ENCODE data around the gene PLEK2. TPM values are rescaled to one million over a fixed set of nuclear protein-coding genes. Genes with fewer than 3 reads are reported as not detected.

Gene PLEK2
- total RNA-seq, 5 donors from 2014 or later (not counting 1 experiment from before 2014, with no cell fraction given), result 0.79 to 4.0 (median 3.5) TPM

DNA sequence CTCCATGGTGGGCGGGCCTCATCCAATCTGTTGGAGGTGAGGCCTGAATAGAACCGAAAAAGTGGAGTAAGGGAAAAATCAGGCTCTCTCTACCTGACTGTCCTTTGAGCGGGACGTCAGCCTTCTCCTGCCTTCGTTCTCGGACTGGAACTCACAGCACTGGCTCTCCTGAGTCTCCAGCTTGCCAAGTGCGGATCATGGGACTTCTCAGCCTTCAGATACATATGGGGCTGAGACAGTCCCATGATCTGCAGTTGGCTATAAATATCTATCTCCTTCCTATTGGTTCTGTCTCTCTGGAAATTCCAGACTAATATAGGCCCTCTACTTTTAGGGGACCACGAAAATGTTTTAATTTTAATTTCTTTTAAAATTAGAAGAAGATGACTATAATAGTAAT is 29.7 kb upstream of the PLEK2 start:
- Histone ChIP-seq H3K4me1 (ENCODE audit: control insufficient read depth in 1 of 2, extremely low read depth in 1 of 2, insufficient read depth in 2 of 2, low read length in 2 of 2) (no peaks in the 10 kb centered on the region), H3K27me3 (replicated peaks in 1 of 2; ENCODE audit: control insufficient read depth in 2 of 2, extremely low read depth in 1 of 2, insufficient read depth in 2 of 2, low read length in 1 of 2) (peaks cover 0 to 2% of the 10 kb centered on the region in 2 experiments), H3K9me3 (no peaks in the 10 kb centered on the region), H3K36me3 (ENCODE audit: control insufficient read depth in 2 of 2, extremely low read depth in 1 of 2, insufficient read depth in 1 of 2, low read length in 1 of 2) (no peaks in the 10 kb centered on the region), H3K27ac (ENCODE audit: low read length) (no peak overlapping the region), H3K4me3 (ENCODE audit: control insufficient read depth in 1 of 2, extremely low read depth in 1 of 2, low read length in 1 of 2) (no peak overlapping the region)
- Mint-ChIP-seq H3K27ac (no peak overlapping the region), H3K9me3 (no peaks in the 10 kb centered on the region), H3K4me1 (no peaks in the 10 kb centered on the region), H3K36me3 (no peaks in the 10 kb centered on the region), H3K4me3 (no peak overlapping the region), H3K27me3 (peaks cover 16 to 25% of the 10 kb centered on the region in 2 donors)
- 92% methylated on average over 6 of the region's 8 CpGs for WGBS (ENCODE audit: insufficient coverage)
- POLR2A ChIA-PET, result no interaction called here
- ATAC-seq (replicated peaks in 1 of 4), result no peak
- no peak for DNase-seq
- CTCF ChIA-PET, result interaction anchor here in 1 of 2 donors (0.6 kb wide), 1 partner anchor 171 kb away, joined by 3 read pairs; no protein-coding TSS in a partner anchor

DNA sequence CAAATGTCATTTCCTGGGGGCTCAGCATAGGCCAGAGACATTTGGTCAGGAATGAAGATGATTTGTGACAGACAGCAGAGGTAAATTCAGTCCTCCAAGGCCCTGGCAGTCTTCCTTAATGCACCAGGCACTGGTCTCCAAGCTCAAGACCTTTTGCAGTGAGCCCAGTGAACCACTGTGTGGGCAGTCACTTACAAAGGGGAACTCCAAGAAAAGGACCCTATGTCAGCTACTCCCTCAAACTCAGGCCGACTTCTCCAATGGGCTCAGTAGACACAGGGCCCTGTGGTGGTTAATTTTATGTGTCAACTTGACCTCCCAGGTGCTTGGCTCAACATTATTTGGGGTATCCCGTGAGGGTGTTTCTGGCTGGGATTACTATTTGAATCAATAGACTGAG is 29.3 kb upstream of the PLEK2 start:
- peaks cover 0 to 7% of the 10 kb centered on the region in 2 experiments for H3K27me3 ChIP-seq (replicated peaks in 1 of 2; ENCODE audit: control insufficient read depth in 2 of 2, extremely low read depth in 1 of 2, insufficient read depth in 2 of 2, low read length in 1 of 2)
- DNase-seq, result no peak
- no peaks in the 10 kb centered on the region for H3K36me3 ChIP-seq (ENCODE audit: control insufficient read depth in 2 of 2, extremely low read depth in 1 of 2, insufficient read depth in 1 of 2, low read length in 1 of 2)
- H3K27ac ChIP-seq (ENCODE audit: low read length), result no peak overlapping the region
- Mint-ChIP-seq H3K4me3 (no peak overlapping the region), H3K36me3 (no peaks in the 10 kb centered on the region), H3K9me3 (no peaks in the 10 kb centered on the region), H3K4me1 (no peaks in the 10 kb centered on the region), H3K27ac (no peak overlapping the region), H3K27me3 (peaks cover 16 to 25% of the 10 kb centered on the region in 2 donors)
- ChIA-PET CTCF (no interaction called here), POLR2A (no interaction called here)
- no peak for ATAC-seq (replicated peaks in 1 of 4)
- H3K4me1 ChIP-seq (ENCODE audit: control insufficient read depth in 1 of 2, extremely low read depth in 1 of 2, insufficient read depth in 2 of 2, low read length in 2 of 2), result no peaks in the 10 kb centered on the region
- WGBS (ENCODE audit: insufficient coverage), result 60% methylated on average over 1 of the region's 2 CpGs
- no peaks in the 10 kb centered on the region for H3K9me3 ChIP-seq
- H3K4me3 ChIP-seq (ENCODE audit: control insufficient read depth in 1 of 2, extremely low read depth in 1 of 2, low read length in 1 of 2), result no peak overlapping the region

DNA sequence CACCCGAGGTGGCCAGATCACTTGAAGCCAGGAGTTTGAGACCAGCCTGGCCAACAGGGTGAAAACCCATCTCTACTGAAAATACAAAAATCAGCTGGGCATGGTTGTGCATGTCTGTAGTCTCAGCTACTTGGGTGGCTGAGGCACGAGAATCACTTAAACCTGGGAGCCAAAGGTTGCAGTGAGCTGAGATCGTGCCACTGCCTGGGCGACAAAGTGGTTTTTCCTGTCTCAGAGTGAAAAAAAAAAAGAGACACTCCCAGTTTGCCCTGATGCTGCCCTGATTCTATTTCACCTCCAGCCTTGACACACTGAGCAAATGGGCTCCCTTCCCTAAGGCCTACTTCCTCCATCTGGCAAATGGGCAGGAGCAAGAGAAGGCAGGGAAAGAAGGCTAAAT is 28.5 kb upstream of the PLEK2 start:
- Mint-ChIP-seq H3K27ac (no peak overlapping the region), H3K4me3 (no peak overlapping the region), H3K9me3 (no peaks in the 10 kb centered on the region), H3K36me3 (no peaks in the 10 kb centered on the region), H3K27me3 (peaks cover 16 to 20% of the 10 kb centered on the region in 2 donors), H3K4me1 (no peaks in the 10 kb centered on the region)
- peaks cover 0 to 9% of the 10 kb centered on the region in 2 experiments for H3K27me3 ChIP-seq (replicated peaks in 1 of 2; ENCODE audit: control insufficient read depth in 2 of 2, extremely low read depth in 1 of 2, insufficient read depth in 2 of 2, low read length in 1 of 2)
- CTCF ChIA-PET, result no interaction called here
- ATAC-seq (replicated peaks in 1 of 4), result no peak
- no peak for DNase-seq
- H3K4me3 ChIP-seq (ENCODE audit: control insufficient read depth in 1 of 2, extremely low read depth in 1 of 2, low read length in 1 of 2), result no peak overlapping the region
- POLR2A ChIA-PET, result no interaction called here
- no peak overlapping the region for H3K27ac ChIP-seq (ENCODE audit: low read length)
- H3K4me1 ChIP-seq (ENCODE audit: control insufficient read depth in 1 of 2, extremely low read depth in 1 of 2, insufficient read depth in 2 of 2, low read length in 2 of 2), result no peaks in the 10 kb centered on the region
- 83% methylated on average over 3 of the region's 4 CpGs for WGBS (ENCODE audit: insufficient coverage)
- H3K36me3 ChIP-seq (ENCODE audit: control insufficient read depth in 2 of 2, extremely low read depth in 1 of 2, insufficient read depth in 1 of 2, low read length in 1 of 2), result no peaks in the 10 kb centered on the region
- no peaks in the 10 kb centered on the region for H3K9me3 ChIP-seq

DNA sequence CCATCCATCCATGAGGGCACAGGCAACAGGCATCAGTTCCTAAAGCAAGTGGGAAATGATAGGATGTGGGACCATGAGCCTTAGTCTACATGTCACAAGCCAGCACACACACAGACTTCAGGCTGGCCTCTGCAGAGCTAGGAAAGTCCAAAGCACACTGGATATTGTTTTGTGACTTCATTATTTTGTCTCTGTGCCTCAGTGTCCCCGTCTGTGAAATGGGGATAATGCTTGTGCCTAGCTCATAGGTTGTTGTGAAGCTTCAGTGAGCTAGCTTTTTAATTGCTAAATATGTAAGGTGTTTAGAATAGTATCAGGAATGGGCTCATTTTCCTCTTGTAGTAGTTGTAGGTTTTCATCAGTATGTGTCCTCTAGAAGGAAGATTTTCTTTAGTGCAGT is 27.0 kb upstream of the PLEK2 start:
- Mint-ChIP-seq H3K4me1 (no peaks in the 10 kb centered on the region), H3K27ac (no peak overlapping the region), H3K9me3 (no peaks in the 10 kb centered on the region), H3K36me3 (no peaks in the 10 kb centered on the region), H3K4me3 (no peak overlapping the region), H3K27me3 (peaks cover 11 to 13% of the 10 kb centered on the region in 2 donors)
- Histone ChIP-seq H3K4me1 (ENCODE audit: control insufficient read depth in 1 of 2, extremely low read depth in 1 of 2, insufficient read depth in 2 of 2, low read length in 2 of 2) (no peaks in the 10 kb centered on the region), H3K27ac (ENCODE audit: low read length) (no peak overlapping the region), H3K36me3 (ENCODE audit: control insufficient read depth in 2 of 2, extremely low read depth in 1 of 2, insufficient read depth in 1 of 2, low read length in 1 of 2) (no peaks in the 10 kb centered on the region), H3K4me3 (ENCODE audit: control insufficient read depth in 1 of 2, extremely low read depth in 1 of 2, low read length in 1 of 2) (no peak overlapping the region), H3K27me3 (replicated peaks in 1 of 2; ENCODE audit: control insufficient read depth in 2 of 2, extremely low read depth in 1 of 2, insufficient read depth in 2 of 2, low read length in 1 of 2) (peaks cover 0 to 9% of the 10 kb centered on the region in 2 experiments), H3K9me3 (no peaks in the 10 kb centered on the region)
- ATAC-seq (replicated peaks in 1 of 4) (no peak), DNase-seq (no peak)
- 100% methylated on average over 1 of the region's 1 CpG for WGBS (ENCODE audit: insufficient coverage)
- ChIA-PET POLR2A (no interaction called here), CTCF (no interaction called here)

DNA sequence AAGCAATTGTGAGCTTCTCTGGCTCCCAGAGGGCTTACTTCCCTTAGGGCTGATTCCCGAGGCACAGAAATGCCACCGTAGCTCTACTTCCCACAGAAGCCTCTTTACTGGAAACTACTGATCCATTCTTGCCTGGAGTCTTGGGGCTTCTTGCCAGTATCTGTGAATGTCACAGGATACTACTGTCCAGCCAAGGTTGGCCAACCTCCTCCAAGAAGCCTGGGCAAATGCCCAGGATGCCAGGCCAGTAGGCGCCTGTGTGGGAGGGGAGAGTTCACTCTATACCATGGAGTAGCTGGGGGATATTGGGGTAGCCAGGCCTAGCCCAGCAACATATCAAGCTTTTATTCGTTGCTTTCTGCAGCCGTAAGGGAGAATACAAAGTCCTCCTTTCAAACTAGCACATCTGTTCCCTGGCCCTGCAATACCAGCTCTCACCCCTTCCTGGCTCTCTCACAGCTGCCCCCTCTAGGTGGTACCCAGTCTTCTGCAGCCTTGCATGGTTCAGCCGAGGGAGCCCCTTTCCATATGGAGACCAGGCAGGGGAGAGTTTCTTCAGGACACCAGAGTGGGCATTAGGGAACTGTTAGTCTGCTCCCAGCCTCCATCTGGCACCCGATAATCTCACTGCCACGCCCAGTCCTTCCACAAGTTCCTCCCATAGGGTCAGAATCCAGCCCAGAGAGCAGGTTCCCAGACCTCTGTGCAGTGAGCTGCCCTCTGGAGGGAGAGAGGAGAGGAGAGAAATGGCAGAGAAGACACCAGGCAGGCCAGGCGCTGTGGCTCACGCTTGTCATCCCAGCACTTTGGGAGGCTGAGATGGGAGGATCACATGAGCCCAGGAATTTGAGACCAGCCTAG is 24.3 kb upstream of the PLEK2 start:
- POLR2A ChIA-PET, result no interaction called here
- H3K4me3 ChIP-seq (ENCODE audit: control insufficient read depth in 1 of 2, extremely low read depth in 1 of 2, low read length in 1 of 2), result no peak overlapping the region

DNA sequence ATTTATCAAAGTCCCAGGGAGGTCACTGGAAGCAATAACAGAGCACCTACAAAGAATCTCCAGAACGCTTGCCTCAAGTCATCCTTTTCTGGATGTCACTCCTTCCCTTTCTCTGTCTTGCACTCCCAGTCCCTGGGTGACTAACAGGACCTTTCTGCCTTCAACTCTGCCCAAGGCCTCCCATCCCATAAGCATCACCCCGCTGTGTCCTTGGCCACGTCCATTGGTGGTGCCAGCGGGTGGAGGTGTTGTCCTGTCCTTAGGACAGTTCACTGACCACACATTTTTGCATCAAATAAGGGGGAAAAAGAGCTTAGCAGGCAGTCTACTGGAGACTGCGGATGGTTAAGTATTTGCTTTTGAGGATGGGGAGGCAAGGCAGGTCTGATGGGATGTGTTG is 23.6 kb upstream of the PLEK2 start:
- CTCF ChIA-PET, result interaction anchor here in 1 of 2 donors (0.6 kb wide), 1 partner anchor 358 kb away, joined by 4 read pairs; no protein-coding TSS in a partner anchor
- no peaks in the 10 kb centered on the region for H3K9me3 ChIP-seq
- Mint-ChIP-seq H3K27me3 (peaks cover 5 to 8% of the 10 kb centered on the region in 2 donors), H3K27ac (no peak overlapping the region), H3K4me3 (no peak overlapping the region), H3K36me3 (no peaks in the 10 kb centered on the region), H3K4me1 (no peaks in the 10 kb centered on the region), H3K9me3 (no peaks in the 10 kb centered on the region)
- no peak overlapping the region for H3K4me3 ChIP-seq (ENCODE audit: control insufficient read depth in 1 of 2, extremely low read depth in 1 of 2, low read length in 1 of 2)
- POLR2A ChIA-PET, result no interaction called here
- H3K27me3 ChIP-seq (replicated peaks in 1 of 2; ENCODE audit: control insufficient read depth in 2 of 2, extremely low read depth in 1 of 2, insufficient read depth in 2 of 2, low read length in 1 of 2), result peaks cover 0 to 9% of the 10 kb centered on the region in 2 experiments
- H3K36me3 ChIP-seq (ENCODE audit: control insufficient read depth in 2 of 2, extremely low read depth in 1 of 2, insufficient read depth in 1 of 2, low read length in 1 of 2), result no peaks in the 10 kb centered on the region
- H3K27ac ChIP-seq (ENCODE audit: low read length), result no peak overlapping the region
- WGBS (ENCODE audit: insufficient coverage), result 86% methylated on average over 4 of the region's 5 CpGs
- no peak for DNase-seq
- ATAC-seq (replicated peaks in 1 of 4), result no peak
- no peaks in the 10 kb centered on the region for H3K4me1 ChIP-seq (ENCODE audit: control insufficient read depth in 1 of 2, extremely low read depth in 1 of 2, insufficient read depth in 2 of 2, low read length in 2 of 2)

More for the DNA sequence above, 24.3 kb upstream of the PLEK2 start:
- Histone ChIP-seq H3K9me3 (no peaks in the 10 kb centered on the region), H3K27me3 (replicated peaks in 1 of 2; ENCODE audit: control insufficient read depth in 2 of 2, extremely low read depth in 1 of 2, insufficient read depth in 2 of 2, low read length in 1 of 2) (peaks cover 0 to 9% of the 10 kb centered on the region in 2 experiments), H3K4me1 (ENCODE audit: control insufficient read depth in 1 of 2, extremely low read depth in 1 of 2, insufficient read depth in 2 of 2, low read length in 2 of 2) (no peaks in the 10 kb centered on the region), H3K27ac (ENCODE audit: low read length) (no peak overlapping the region), H3K36me3 (ENCODE audit: control insufficient read depth in 2 of 2, extremely low read depth in 1 of 2, insufficient read depth in 1 of 2, low read length in 1 of 2) (no peaks in the 10 kb centered on the region)
- Mint-ChIP-seq H3K27me3 (peaks cover 5 to 8% of the 10 kb centered on the region in 2 donors), H3K4me3 (no peak overlapping the region), H3K9me3 (no peaks in the 10 kb centered on the region), H3K27ac (no peak overlapping the region), H3K4me1 (no peaks in the 10 kb centered on the region), H3K36me3 (no peaks in the 10 kb centered on the region)
- WGBS (ENCODE audit: insufficient coverage), result 100% methylated on average over 1 of the region's 10 CpGs
- DNase-seq, result no peak
- no peak for ATAC-seq (replicated peaks in 1 of 4)
- CTCF ChIA-PET, result interaction anchor here in 1 of 2 donors (0.6 kb wide), 1 partner anchor 358 kb away, joined by 4 read pairs; no protein-coding TSS in a partner anchor

All from T-cell (primary cell).